ENCODE data around the gene AP3M1.
"Not testable (repeated sequence)": the region's sequence is repeated elsewhere in the genome, so short reads cannot be mapped to it uniquely, and the experiment has no call there.

The AP3M1 gene

GRCh38 chr10:74139981-74140380 lies 10.6 kb downstream of the AP3M1 start:
- Histone ChIP-seq H3K27ac (ENCODE audit: low read length) (no peak overlapping the region), H3K4me1 (ENCODE audit: control insufficient read depth, insufficient read depth, low read length) (peaks cover 3% of the 10 kb centered on the region), H3K27me3 (ENCODE audit: control insufficient read depth in 1 of 2, insufficient read depth in 2 of 2, low read length in 2 of 2) (no peaks in the 10 kb centered on the region), H3K9ac (ENCODE audit: low read length in 2 of 2) (no peak overlapping the region), H3K36me3 (ENCODE audit: control insufficient read depth in 2 of 2, insufficient read depth in 2 of 2, low read length in 2 of 2) (peaks cover 15 to 27% of the 10 kb centered on the region in 2 donors), H3K9me3 (ENCODE audit: control insufficient read depth in 2 of 2, low read length in 2 of 2) (no peaks in the 10 kb centered on the region), H3K4me3 (ENCODE audit: low read length in 2 of 2) (no peak overlapping the region)

- peaks cover 19 to 37% of the 10 kb centered on the region in 2 donors for H3K36me3 ChIP-seq (ENCODE audit: control insufficient read depth in 2 of 2, insufficient read depth in 2 of 2, low read length in 2 of 2)
- not testable (repeated sequence) for H3K9ac ChIP-seq (ENCODE audit: low read length in 2 of 2); H3K27me3 ChIP-seq (ENCODE audit: control insufficient read depth in 1 of 2, insufficient read depth in 2 of 2, low read length in 2 of 2); H3K27ac ChIP-seq (ENCODE audit: low read length); H3K4me3 ChIP-seq (ENCODE audit: low read length in 2 of 2); H3K4me1 ChIP-seq (ENCODE audit: control insufficient read depth, insufficient read depth, low read length); H3K9me3 ChIP-seq (ENCODE audit: control insufficient read depth in 2 of 2, low read length in 2 of 2)
Observed at GRCh38 chr10:74138596-74138995, 12.0 kb downstream of the AP3M1 start.

DNA sequence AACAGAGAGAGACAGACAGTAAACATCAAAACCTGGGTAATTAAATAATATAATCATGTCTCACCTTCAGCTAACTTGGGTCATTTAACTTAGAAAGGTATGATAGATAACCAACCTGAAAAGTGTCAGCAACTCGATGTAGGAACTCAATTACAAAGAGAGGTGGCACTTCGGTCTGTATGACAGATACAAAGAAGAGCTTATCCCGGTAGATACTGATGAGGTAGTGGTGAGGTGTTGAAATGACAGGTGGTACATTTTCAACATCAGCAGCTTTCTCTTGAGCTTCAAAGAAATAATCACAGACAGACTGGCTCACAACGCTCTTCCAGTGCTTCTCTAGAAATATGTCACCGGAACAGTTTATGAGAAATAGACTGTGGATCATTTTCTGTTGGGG lies 12.6 kb downstream of the AP3M1 start:
- Histone ChIP-seq H3K9ac (ENCODE audit: low read length in 2 of 2) (no peak overlapping the region), H3K36me3 (ENCODE audit: control insufficient read depth in 2 of 2, insufficient read depth in 2 of 2, low read length in 2 of 2) (peaks cover 21 to 37% of the 10 kb centered on the region in 2 donors), H3K9me3 (ENCODE audit: control insufficient read depth in 2 of 2, low read length in 2 of 2) (no peaks in the 10 kb centered on the region), H3K4me1 (ENCODE audit: control insufficient read depth, insufficient read depth, low read length) (no peaks in the 10 kb centered on the region), H3K4me3 (ENCODE audit: low read length in 2 of 2) (no peak overlapping the region), H3K27me3 (ENCODE audit: control insufficient read depth in 1 of 2, insufficient read depth in 2 of 2, low read length in 2 of 2) (no peaks in the 10 kb centered on the region), H3K27ac (ENCODE audit: low read length) (no peak overlapping the region)

GRCh38 chr10:74135452-74135851 lies 15.2 kb downstream of the AP3M1 start:
- H3K4me3 ChIP-seq (ENCODE audit: low read length in 2 of 2): no peak overlapping the region
- H3K27ac ChIP-seq (ENCODE audit: low read length): no peak overlapping the region
- H3K9me3 ChIP-seq (ENCODE audit: control insufficient read depth in 2 of 2, low read length in 2 of 2): no peaks in the 10 kb centered on the region
- no peaks in the 10 kb centered on the region for H3K27me3 ChIP-seq (ENCODE audit: control insufficient read depth in 1 of 2, insufficient read depth in 2 of 2, low read length in 2 of 2)
- H3K4me1 ChIP-seq (ENCODE audit: control insufficient read depth, insufficient read depth, low read length): no peaks in the 10 kb centered on the region
- H3K36me3 ChIP-seq (ENCODE audit: control insufficient read depth in 2 of 2, insufficient read depth in 2 of 2, low read length in 2 of 2): peaks cover 28 to 43% of the 10 kb centered on the region in 2 donors
- no peak overlapping the region for H3K9ac ChIP-seq (ENCODE audit: low read length in 2 of 2)

DNA sequence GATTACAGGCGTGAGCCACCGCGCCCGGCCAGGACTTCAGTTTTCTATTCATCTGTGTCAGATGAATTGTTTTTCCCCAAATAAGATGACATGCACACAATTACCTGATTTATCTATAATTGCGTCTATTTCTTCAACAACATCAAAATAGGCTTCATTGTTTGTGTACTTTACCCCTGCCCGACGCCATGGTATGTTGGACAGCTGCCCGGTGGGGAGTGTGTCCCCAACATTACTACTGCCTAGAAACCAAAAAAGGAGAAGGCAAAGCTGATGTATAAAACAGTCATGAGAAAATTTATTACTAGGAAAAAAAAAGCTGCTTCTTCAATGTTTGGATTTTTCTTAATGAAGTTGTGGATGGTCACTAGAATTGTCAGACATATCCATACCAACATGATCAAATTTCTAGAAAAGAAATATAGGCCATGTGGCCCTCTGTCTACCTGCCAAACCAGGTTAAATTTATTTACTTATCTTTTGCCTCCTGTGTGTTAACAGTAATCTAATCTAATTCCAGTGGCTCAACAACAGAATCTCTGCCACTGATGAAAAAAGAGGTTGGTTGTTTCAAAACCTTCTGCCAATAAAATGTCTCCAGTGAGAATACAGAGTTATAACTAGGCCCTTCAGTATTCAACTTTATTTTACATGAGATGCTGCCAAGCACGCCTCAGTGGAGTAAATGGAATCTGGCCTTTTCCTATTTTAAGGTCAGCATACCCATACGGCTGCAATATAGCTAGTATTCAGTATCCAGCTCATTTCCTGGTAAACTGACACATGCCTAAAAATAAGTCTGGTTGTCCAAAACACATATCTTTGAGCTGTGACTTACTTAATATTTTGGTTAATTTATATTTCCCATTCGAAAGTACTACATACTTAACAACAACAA lies 16.5 kb downstream of the AP3M1 start:
- H3K27me3 ChIP-seq (ENCODE audit: control insufficient read depth in 1 of 2, insufficient read depth in 2 of 2, low read length in 2 of 2): no peaks in the 10 kb centered on the region
- H3K27ac ChIP-seq (ENCODE audit: low read length): no peak overlapping the region

DNA sequence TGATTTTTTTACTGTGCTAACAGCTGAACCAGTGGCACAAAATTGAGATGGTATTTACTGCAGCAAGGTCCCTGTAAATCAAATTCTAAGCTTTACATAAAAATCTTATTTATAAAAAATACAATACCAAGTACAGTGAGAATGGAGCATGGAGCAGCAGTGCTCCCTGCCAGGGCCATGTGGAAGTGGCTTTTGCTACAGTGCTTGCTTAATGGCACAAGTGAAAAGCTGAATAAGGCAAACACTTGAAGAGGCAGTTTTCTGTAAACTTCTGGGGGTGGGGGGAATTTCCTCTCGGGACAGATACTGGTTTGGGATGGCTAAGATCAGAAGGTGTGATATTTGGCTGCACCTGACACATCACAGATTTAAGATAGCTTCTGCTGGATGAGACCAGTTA lies 27.5 kb downstream of the AP3M1 start:
- Histone ChIP-seq H3K27ac (ENCODE audit: low read length) (no peak overlapping the region), H3K4me1 (ENCODE audit: control insufficient read depth, insufficient read depth, low read length) (peaks cover 6% of the 10 kb centered on the region), H3K9ac (ENCODE audit: low read length in 2 of 2) (no peak overlapping the region), H3K9me3 (ENCODE audit: control insufficient read depth in 2 of 2, low read length in 2 of 2) (no peaks in the 10 kb centered on the region), H3K4me3 (ENCODE audit: low read length in 2 of 2) (no peak overlapping the region), H3K27me3 (ENCODE audit: control insufficient read depth in 1 of 2, insufficient read depth in 2 of 2, low read length in 2 of 2) (no peaks in the 10 kb centered on the region), H3K36me3 (ENCODE audit: control insufficient read depth in 2 of 2, insufficient read depth in 2 of 2, low read length in 2 of 2) (peaks cover 47 to 50% of the 10 kb centered on the region in 2 donors)

More for the DNA sequence above, 16.5 kb downstream of the AP3M1 start:
- Histone ChIP-seq H3K9me3 (ENCODE audit: control insufficient read depth in 2 of 2, low read length in 2 of 2) (no peaks in the 10 kb centered on the region), H3K9ac (ENCODE audit: low read length in 2 of 2) (no peak overlapping the region), H3K36me3 (ENCODE audit: control insufficient read depth in 2 of 2, insufficient read depth in 2 of 2, low read length in 2 of 2) (peaks cover 34 to 48% of the 10 kb centered on the region in 2 donors), H3K4me3 (ENCODE audit: low read length in 2 of 2) (no peak overlapping the region), H3K4me1 (ENCODE audit: control insufficient read depth, insufficient read depth, low read length) (no peaks in the 10 kb centered on the region)

DNA sequence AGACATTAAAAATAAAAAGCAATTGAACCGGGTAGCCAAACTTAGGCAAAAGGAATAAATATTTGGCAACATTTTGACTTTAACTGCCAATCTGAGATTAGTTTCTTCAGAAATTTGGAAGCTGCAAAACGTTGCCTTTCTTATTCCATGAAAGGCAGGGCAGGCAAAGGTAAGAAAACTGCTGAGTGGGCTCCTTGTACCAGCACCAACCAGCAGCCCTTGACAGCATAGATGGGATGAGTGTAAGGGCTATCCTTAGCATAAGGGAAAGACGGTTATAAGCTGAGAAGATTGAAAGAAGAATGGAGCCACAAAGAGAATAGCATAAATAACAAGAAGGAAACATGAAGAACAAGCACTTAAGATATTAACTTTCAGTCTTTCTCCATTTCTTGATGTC lies 28.6 kb downstream of the AP3M1 start:
- Histone ChIP-seq H3K27me3 (ENCODE audit: control insufficient read depth in 1 of 2, insufficient read depth in 2 of 2, low read length in 2 of 2) (no peaks in the 10 kb centered on the region), H3K4me1 (ENCODE audit: control insufficient read depth, insufficient read depth, low read length) (peaks cover 6% of the 10 kb centered on the region), H3K9me3 (ENCODE audit: control insufficient read depth in 2 of 2, low read length in 2 of 2) (no peaks in the 10 kb centered on the region), H3K27ac (ENCODE audit: low read length) (no peak overlapping the region), H3K9ac (ENCODE audit: low read length in 2 of 2) (no peak overlapping the region), H3K4me3 (ENCODE audit: low read length in 2 of 2) (no peak overlapping the region), H3K36me3 (ENCODE audit: control insufficient read depth in 2 of 2, insufficient read depth in 2 of 2, low read length in 2 of 2) (peaks cover 51 to 53% of the 10 kb centered on the region in 2 donors)

- no peaks in the 10 kb centered on the region for H3K9me3 ChIP-seq (ENCODE audit: control insufficient read depth in 2 of 2, low read length in 2 of 2)
- no peaks in the 10 kb centered on the region for H3K27me3 ChIP-seq (ENCODE audit: control insufficient read depth in 1 of 2, insufficient read depth in 2 of 2, low read length in 2 of 2)
- no peak overlapping the region for H3K4me3 ChIP-seq (ENCODE audit: low read length in 2 of 2)
- H3K27ac ChIP-seq (ENCODE audit: low read length): no peak overlapping the region
- H3K9ac ChIP-seq (ENCODE audit: low read length in 2 of 2): no peak overlapping the region
- peaks cover 6% of the 10 kb centered on the region for H3K4me1 ChIP-seq (ENCODE audit: control insufficient read depth, insufficient read depth, low read length)
- peaks cover 51 to 52% of the 10 kb centered on the region in 2 donors for H3K36me3 ChIP-seq (ENCODE audit: control insufficient read depth in 2 of 2, insufficient read depth in 2 of 2, low read length in 2 of 2)
Observed at GRCh38 chr10:74121368-74121767, 29.3 kb downstream of the AP3M1 start.

- H3K9me3 ChIP-seq (ENCODE audit: control insufficient read depth in 2 of 2, low read length in 2 of 2): no peaks in the 10 kb centered on the region
- peaks cover 6% of the 10 kb centered on the region for H3K4me1 ChIP-seq (ENCODE audit: control insufficient read depth, insufficient read depth, low read length)
- no peaks in the 10 kb centered on the region for H3K27me3 ChIP-seq (ENCODE audit: control insufficient read depth in 1 of 2, insufficient read depth in 2 of 2, low read length in 2 of 2)
- H3K9ac ChIP-seq (ENCODE audit: low read length in 2 of 2): no peak overlapping the region
- H3K36me3 ChIP-seq (ENCODE audit: control insufficient read depth in 2 of 2, insufficient read depth in 2 of 2, low read length in 2 of 2): peaks cover 49 to 52% of the 10 kb centered on the region in 2 donors
- H3K4me3 ChIP-seq (ENCODE audit: low read length in 2 of 2): no peak overlapping the region
- H3K27ac ChIP-seq (ENCODE audit: low read length): no peak overlapping the region
Observed at GRCh38 chr10:74120911-74121310, 29.7 kb downstream of the AP3M1 start.

DNA sequence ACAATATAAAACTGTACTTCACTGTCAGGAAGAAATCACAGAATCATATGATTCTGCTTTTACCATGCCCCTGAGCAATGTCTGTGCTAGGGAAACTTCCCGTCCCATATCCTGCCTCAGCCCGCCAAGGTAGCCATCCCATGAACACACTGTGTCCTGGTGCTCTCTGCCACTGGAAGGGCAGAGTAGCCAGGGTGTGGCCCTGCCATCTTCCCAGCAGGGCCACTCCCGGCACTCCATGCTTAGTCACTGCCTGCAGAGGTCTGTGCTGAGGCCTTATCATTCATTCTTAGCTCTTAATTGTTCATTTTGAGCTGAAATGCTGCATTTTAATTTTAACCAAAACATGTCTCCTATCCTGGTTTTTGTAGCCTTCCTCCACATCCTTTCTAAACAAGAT lies 31.8 kb downstream of the AP3M1 start:
- Histone ChIP-seq H3K4me1 (ENCODE audit: control insufficient read depth, insufficient read depth, low read length) (peaks cover 11% of the 10 kb centered on the region), H3K36me3 (ENCODE audit: control insufficient read depth in 2 of 2, insufficient read depth in 2 of 2, low read length in 2 of 2) (peaks cover 51 to 60% of the 10 kb centered on the region in 2 donors), H3K27me3 (ENCODE audit: control insufficient read depth in 1 of 2, insufficient read depth in 2 of 2, low read length in 2 of 2) (no peaks in the 10 kb centered on the region), H3K9ac (ENCODE audit: low read length in 2 of 2) (no peak overlapping the region), H3K9me3 (ENCODE audit: control insufficient read depth in 2 of 2, low read length in 2 of 2) (no peaks in the 10 kb centered on the region), H3K4me3 (ENCODE audit: low read length in 2 of 2) (no peak overlapping the region), H3K27ac (ENCODE audit: low read length) (no peak overlapping the region)

GRCh38 chr10:74117738-74118137 lies 32.9 kb downstream of the AP3M1 start:
- Histone ChIP-seq H3K4me3 (ENCODE audit: low read length in 2 of 2) (no peak overlapping the region), H3K4me1 (ENCODE audit: control insufficient read depth, insufficient read depth, low read length) (peaks cover 22% of the 10 kb centered on the region), H3K27me3 (ENCODE audit: control insufficient read depth in 1 of 2, insufficient read depth in 2 of 2, low read length in 2 of 2) (no peaks in the 10 kb centered on the region), H3K9ac (ENCODE audit: low read length in 2 of 2) (no peak overlapping the region), H3K9me3 (ENCODE audit: control insufficient read depth in 2 of 2, low read length in 2 of 2) (no peaks in the 10 kb centered on the region), H3K36me3 (ENCODE audit: control insufficient read depth in 2 of 2, insufficient read depth in 2 of 2, low read length in 2 of 2) (peaks cover 53 to 61% of the 10 kb centered on the region in 2 donors), H3K27ac (ENCODE audit: low read length) (no peak overlapping the region)

All from stomach smooth muscle (tissue), 2 donors.